ENCODE results near the gene RAB30.
"Not testable (repeated sequence)": the region's sequence is repeated elsewhere in the genome, so short reads cannot be mapped to it uniquely, and the experiment has no call there.

The RAB30 gene

GRCh38 chr11:82943430-82943829 lies 128.3 kb downstream of the RAB30 start:
- DNase-seq (ENCODE audit: low spot score), result not testable (repeated sequence)

- no peak for DNase-seq (ENCODE audit: low spot score)
These were observed 129.3 kb downstream of the RAB30 start for GRCh38 chr11:82942376-82942775.

GRCh38 chr11:82939456-82939855 lies 132.2 kb downstream of the RAB30 start:
- no peak for DNase-seq (ENCODE audit: low spot score)

- no peak for DNase-seq (ENCODE audit: low spot score)
These were observed 134.1 kb downstream of the RAB30 start for GRCh38 chr11:82937554-82937953.

GRCh38 chr11:82936261-82936660 lies 135.4 kb downstream of the RAB30 start:
- DNase-seq (ENCODE audit: low spot score), result no peak

- DNase-seq (ENCODE audit: low spot score), result no peak
These were observed 139.1 kb downstream of the RAB30 start for GRCh38 chr11:82932564-82932963.

- no peak for DNase-seq (ENCODE audit: low spot score)
These were observed 141.0 kb downstream of the RAB30 start for GRCh38 chr11:82930734-82931133.

- DNase-seq (ENCODE audit: low spot score), result no peak
These were observed 141.5 kb downstream of the RAB30 start for GRCh38 chr11:82930229-82930628.

- DNase-seq (ENCODE audit: low spot score), result no peak
These were observed 142.6 kb downstream of the RAB30 start for GRCh38 chr11:82929121-82929520.

GRCh38 chr11:82927264-82927880 lies 144.3 kb downstream of the RAB30 start:
- peak; percentile 55 for DNase-seq (ENCODE audit: low spot score)

- no peak for DNase-seq (ENCODE audit: low spot score)
These were observed 147.0 kb downstream of the RAB30 start for GRCh38 chr11:82924522-82925224.

Measured in kidney capillary endothelial cell (primary cell).